ENCODE data around the gene TNN. TPM values are rescaled to one million over a fixed set of nuclear protein-coding genes. Genes with fewer than 3 reads are reported as not detected.

TNN gene
- total and polyA plus RNA-seq, 2 donors (not counting 1 experiment from before 2014, with no cell fraction given) = not detected

DNA sequence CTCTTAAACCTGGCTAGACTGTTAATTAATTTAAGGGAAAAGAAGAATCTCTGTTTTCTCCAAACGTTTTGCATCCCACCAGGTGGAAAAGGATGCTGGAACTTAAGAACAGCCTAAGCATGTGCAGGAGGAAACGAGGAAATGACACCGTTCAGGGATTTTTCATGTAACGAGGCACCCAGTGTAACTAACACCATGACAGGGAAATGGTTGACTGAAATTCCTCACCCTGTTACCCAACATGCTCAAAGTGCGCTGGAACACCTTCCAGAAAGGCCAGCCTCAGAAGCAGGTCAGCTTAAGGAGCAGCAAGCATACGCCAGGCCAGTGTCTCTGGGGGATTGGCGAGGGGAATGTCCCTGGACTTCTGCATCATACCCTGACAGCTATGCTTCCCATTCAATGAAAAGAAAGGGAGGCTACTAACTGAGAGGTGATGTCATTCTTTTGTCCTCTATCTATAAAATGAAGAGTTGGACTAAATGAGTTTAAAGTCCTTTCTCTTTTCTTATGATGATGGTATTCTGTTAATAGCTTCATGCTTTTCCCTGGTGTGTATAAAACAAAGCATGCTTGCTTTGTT lies 21.6 kb downstream of the TNN start:
- DNase-seq (ENCODE audit: low read depth in 2 of 2) = no peak
- no peaks in the 10 kb centered on the region for H3K4me1 ChIP-seq (ENCODE audit: control insufficient read depth, extremely low read depth, insufficient read depth, low read length)
- H2AFZ ChIP-seq (ENCODE audit: low read length) = no peak overlapping the region
- TF ChIP-seq EZH2 (IDR thresholded peaks at IDR 0.05; ENCODE audit: low read length, missing control alignments) = no peak
- TF ChIP-seq, protein P1, sequence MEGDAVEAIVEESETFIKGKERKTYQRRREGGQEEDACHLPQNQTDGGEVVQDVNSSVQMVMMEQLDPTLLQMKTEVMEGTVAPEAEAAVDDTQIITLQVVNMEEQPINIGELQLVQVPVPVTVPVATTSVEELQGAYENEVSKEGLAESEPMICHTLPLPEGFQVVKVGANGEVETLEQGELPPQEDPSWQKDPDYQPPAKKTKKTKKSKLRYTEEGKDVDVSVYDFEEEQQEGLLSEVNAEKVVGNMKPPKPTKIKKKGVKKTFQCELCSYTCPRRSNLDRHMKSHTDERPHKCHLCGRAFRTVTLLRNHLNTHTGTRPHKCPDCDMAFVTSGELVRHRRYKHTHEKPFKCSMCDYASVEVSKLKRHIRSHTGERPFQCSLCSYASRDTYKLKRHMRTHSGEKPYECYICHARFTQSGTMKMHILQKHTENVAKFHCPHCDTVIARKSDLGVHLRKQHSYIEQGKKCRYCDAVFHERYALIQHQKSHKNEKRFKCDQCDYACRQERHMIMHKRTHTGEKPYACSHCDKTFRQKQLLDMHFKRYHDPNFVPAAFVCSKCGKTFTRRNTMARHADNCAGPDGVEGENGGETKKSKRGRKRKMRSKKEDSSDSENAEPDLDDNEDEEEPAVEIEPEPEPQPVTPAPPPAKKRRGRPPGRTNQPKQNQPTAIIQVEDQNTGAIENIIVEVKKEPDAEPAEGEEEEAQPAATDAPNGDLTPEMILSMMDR (conservative IDR thresholded peaks at IDR 0.05 in 1 of 2, IDR thresholded peaks at IDR 0.05 in 1 of 2; ENCODE audit: low read depth in 1 of 2, low read length in 2 of 2) = no peak
- no peak overlapping the region for H3K27ac ChIP-seq (ENCODE audit: insufficient read depth, low read length)
- H3K4me3 ChIP-seq (replicated peaks in 1 of 4; ENCODE audit: control extremely low read depth in 1 of 4, insufficient read depth in 1 of 4, low read depth in 3 of 4, low read length in 4 of 4) = no peak overlapping the region
- H3K36me3 ChIP-seq (ENCODE audit: control insufficient read depth, insufficient read depth, low read length) = no peaks in the 10 kb centered on the region
- H3K9me3 ChIP-seq (ENCODE audit: control insufficient read depth, insufficient read depth, low read depth, low read length) = no peaks in the 10 kb centered on the region
- H4K20me1 ChIP-seq (ENCODE audit: control insufficient read depth, extremely low read depth, insufficient read depth, low read length) = no peaks in the 10 kb centered on the region
- H3K4me2 ChIP-seq (ENCODE audit: extremely low read depth, insufficient read depth, low read length) = no peak overlapping the region
- no peaks in the 10 kb centered on the region for H3K79me2 ChIP-seq (ENCODE audit: control insufficient read depth, insufficient read depth, low read length)
- no peaks in the 10 kb centered on the region for H3K27me3 ChIP-seq (ENCODE audit: control insufficient read depth, insufficient read depth, low read length)
- no peak overlapping the region for H3K9ac ChIP-seq (ENCODE audit: insufficient read depth, low read length)

DNA sequence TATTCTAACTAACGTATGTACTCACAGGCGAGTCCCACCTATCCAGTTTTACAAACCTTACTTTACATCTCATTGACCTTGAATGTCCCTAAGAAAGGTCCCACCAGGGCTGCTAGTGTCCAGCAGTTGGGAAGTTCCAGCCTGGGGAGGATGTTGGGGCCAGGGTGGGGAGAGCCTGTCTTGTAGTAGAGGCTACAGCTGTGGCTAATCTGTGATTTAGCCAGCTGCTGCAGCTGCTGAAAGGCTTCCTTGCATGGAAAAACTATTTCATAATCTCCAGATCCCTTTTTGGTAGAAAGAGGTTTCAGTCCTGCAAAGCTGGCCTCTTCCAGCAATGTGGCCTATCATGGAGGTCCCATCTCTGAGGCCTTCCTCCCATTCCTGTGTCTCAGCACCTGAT lies 23.1 kb downstream of the TNN start:
- Histone ChIP-seq H3K4me3 (replicated peaks in 1 of 4; ENCODE audit: control extremely low read depth in 1 of 4, insufficient read depth in 1 of 4, low read depth in 3 of 4, low read length in 4 of 4) (no peak overlapping the region), H3K27ac (ENCODE audit: insufficient read depth, low read length) (no peak overlapping the region), H4K20me1 (ENCODE audit: control insufficient read depth, extremely low read depth, insufficient read depth, low read length) (no peaks in the 10 kb centered on the region), H3K9ac (ENCODE audit: insufficient read depth, low read length) (no peak overlapping the region), H3K4me1 (ENCODE audit: control insufficient read depth, extremely low read depth, insufficient read depth, low read length) (no peaks in the 10 kb centered on the region), H3K27me3 (ENCODE audit: control insufficient read depth, insufficient read depth, low read length) (no peaks in the 10 kb centered on the region), H3K4me2 (ENCODE audit: extremely low read depth, insufficient read depth, low read length) (no peak overlapping the region), H2AFZ (ENCODE audit: low read length) (no peak overlapping the region), H3K9me3 (ENCODE audit: control insufficient read depth, insufficient read depth, low read depth, low read length) (no peaks in the 10 kb centered on the region), H3K36me3 (ENCODE audit: control insufficient read depth, insufficient read depth, low read length) (no peaks in the 10 kb centered on the region), H3K79me2 (ENCODE audit: control insufficient read depth, insufficient read depth, low read length) (no peaks in the 10 kb centered on the region)
- no peak for TF ChIP-seq EZH2 (IDR thresholded peaks at IDR 0.05; ENCODE audit: low read length, missing control alignments)
- TF ChIP-seq, protein P1 (conservative IDR thresholded peaks at IDR 0.05 in 1 of 2, IDR thresholded peaks at IDR 0.05 in 1 of 2; ENCODE audit: low read depth in 1 of 2, low read length in 2 of 2) = no peak
- DNase-seq (ENCODE audit: low read depth in 2 of 2) = no peak

DNA sequence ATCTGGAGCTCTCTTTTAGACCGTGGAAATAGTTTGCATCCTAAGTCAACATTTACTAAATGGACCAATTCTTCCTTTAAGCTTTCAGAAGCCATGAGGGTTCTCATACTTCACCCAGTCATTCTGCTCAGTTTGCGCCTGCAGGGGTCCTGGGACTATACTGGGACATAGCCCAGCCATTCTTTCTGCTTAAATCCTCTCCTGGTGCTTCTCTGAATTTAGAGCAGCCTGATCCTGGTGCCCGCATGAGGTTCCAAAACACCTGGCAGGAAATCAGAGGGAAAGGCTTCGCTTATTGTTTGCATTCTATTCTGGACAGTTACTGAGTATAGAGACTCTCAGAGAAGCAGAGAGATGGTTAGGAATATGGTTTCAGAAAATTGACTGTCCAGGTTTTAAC lies 27.0 kb downstream of the TNN start:
- no peak overlapping the region for H2AFZ ChIP-seq (ENCODE audit: low read length)
- H3K4me1 ChIP-seq (ENCODE audit: control insufficient read depth, extremely low read depth, insufficient read depth, low read length) = no peaks in the 10 kb centered on the region
- no peaks in the 10 kb centered on the region for H3K36me3 ChIP-seq (ENCODE audit: control insufficient read depth, insufficient read depth, low read length)
- no peak overlapping the region for H3K9ac ChIP-seq (ENCODE audit: insufficient read depth, low read length)
- DNase-seq (ENCODE audit: low read depth in 2 of 2) = no peak
- no peak overlapping the region for H3K4me2 ChIP-seq (ENCODE audit: extremely low read depth, insufficient read depth, low read length)
- no peaks in the 10 kb centered on the region for H4K20me1 ChIP-seq (ENCODE audit: control insufficient read depth, extremely low read depth, insufficient read depth, low read length)
- H3K9me3 ChIP-seq (ENCODE audit: control insufficient read depth, insufficient read depth, low read depth, low read length) = no peaks in the 10 kb centered on the region
- no peak for TF ChIP-seq EZH2 (IDR thresholded peaks at IDR 0.05; ENCODE audit: low read length, missing control alignments)
- TF ChIP-seq, protein P1 (conservative IDR thresholded peaks at IDR 0.05 in 1 of 2, IDR thresholded peaks at IDR 0.05 in 1 of 2; ENCODE audit: low read depth in 1 of 2, low read length in 2 of 2) = no peak
- H3K27me3 ChIP-seq (ENCODE audit: control insufficient read depth, insufficient read depth, low read length) = no peaks in the 10 kb centered on the region
- H3K27ac ChIP-seq (ENCODE audit: insufficient read depth, low read length) = no peak overlapping the region
- no peaks in the 10 kb centered on the region for H3K79me2 ChIP-seq (ENCODE audit: control insufficient read depth, insufficient read depth, low read length)
- no peak overlapping the region for H3K4me3 ChIP-seq (replicated peaks in 1 of 4; ENCODE audit: control extremely low read depth in 1 of 4, insufficient read depth in 1 of 4, low read depth in 3 of 4, low read length in 4 of 4)
